GM12864 (cell line): ENCODE measurements around the gene HTR3E.

Experiments used
- DNase-seq: peaks from one replicate; pipeline ENCODE4 v3.0.0-alpha.2; 2011; ENCODE audit warnings: low read depth
- H3K4me3 ChIP-seq: 2 replicates; pipeline ENCODE4 v1.5.1; 2011; ENCODE audit warnings: mild to moderate bottlenecking, low read depth, low read length, control low read depth
- CTCF ChIP-seq: IDR thresholded peaks from 2 replicates; pipeline ENCODE4 v1.5.1; 2011; ENCODE audit warnings: low read depth, mild to moderate bottlenecking, moderate library complexity, low read length, control low read depth, inconsistent platforms; ENCODE audit errors: missing control alignments

HTR3E gene

GRCh38 chr3:184132945-184133344, 36.1 kb downstream of the HTR3E start:
- no peak for TF ChIP-seq CTCF
- H3K4me3 ChIP-seq: no peak overlapping the region
- DNase-seq: no peak

GRCh38 chr3:184133840-184134745, 37.2 kb downstream of the HTR3E start:
- DNase-seq: peak; percentile 41
- TF ChIP-seq CTCF: no peak

GRCh38 chr3:184134746-184135148, 37.9 kb downstream of the HTR3E start:
- H3K4me3 ChIP-seq: peak overlapping the region; percentile 68
- DNase-seq: no peak
- no peak for TF ChIP-seq CTCF

More at GRCh38 chr3:184133840-184134745, 37.2 kb downstream of the HTR3E start:
- H3K4me3 ChIP-seq: peak overlapping the region; percentile 68

GRCh38 chr3:184135149-184135910, 38.5 kb downstream of the HTR3E start, which contains the start of gene EIF2B5:
EIF2B5 (plus strand) TSS chr3:184135358; CDS start chr3:184135386, 28 bp downstream.
- DNase-seq: peak; percentile 88
- TF ChIP-seq CTCF: peak; percentile 24
- H3K4me3 ChIP-seq: peak within 1 kb of the TSS; percentile 68

- no peak for TF ChIP-seq CTCF
- DNase-seq: no peak
- H3K4me3 ChIP-seq: peak overlapping the region; percentile 68
These were observed 39.0 kb downstream of the HTR3E start for GRCh38 chr3:184135911-184136260.

- DNase-seq: no peak
- H3K4me3 ChIP-seq: no peak overlapping the region
These were observed 43.6 kb downstream of the HTR3E start for GRCh38 chr3:184140436-184140835.

More at GRCh38 chr3:184140436-184140835, 43.6 kb downstream of the HTR3E start:
- TF ChIP-seq CTCF: no peak
